Esophagus mucosa (tissue), 1 donor: Measurements from ENCODE around the gene CALCB. TPM values are rescaled to one million over a fixed set of nuclear protein-coding genes. Genes with fewer than 3 reads are reported as not detected.

ENCODE experiments used
- ATAC-seq: fragments of 200-7000 bp; cut with Tn5 transposase; one replicate; pipeline ENCODE4 v1.9.1; 2020
- total RNA-seq: library from RNA; stranded (reverse); gene quantifications from one replicate; pipeline ENCODE4 v1.2.4, GENCODE V29; 2023
- donor health status: DM: yes; HTN: yes; CAD: no.

The CALCB gene
- total RNA-seq, 1 donor from 2014 or later = not detected

- peak; percentile 90 for ATAC-seq
These were observed 1.1 kb downstream of the CALCB start for GRCh38 chr11:15074206-15075161.

GRCh38 chr11:15075162-15075526 is 1.8 kb downstream of the CALCB start:
- ATAC-seq = no peak

GRCh38 chr11:15091175-15091574 is 17.8 kb downstream of the CALCB start:
- ATAC-seq = no peak

GRCh38 chr11:15091625-15092024 is 18.2 kb downstream of the CALCB start:
- ATAC-seq = no peak

- no peak for ATAC-seq
These were observed 20.0 kb downstream of the CALCB start for GRCh38 chr11:15093432-15093831.

GRCh38 chr11:15095736-15096228 is 22.4 kb downstream of the CALCB start:
- ATAC-seq = no peak

GRCh38 chr11:15097411-15097810 is 24.0 kb downstream of the CALCB start:
- ATAC-seq = no peak

- ATAC-seq = no peak
These were observed 25.9 kb downstream of the CALCB start for GRCh38 chr11:15099267-15099666.

GRCh38 chr11:15101072-15101709 is 27.8 kb downstream of the CALCB start:
- ATAC-seq = peak; percentile 81

GRCh38 chr11:15104166-15104565 is 30.8 kb downstream of the CALCB start:
- ATAC-seq = no peak

- ATAC-seq = no peak
These were observed 33.0 kb downstream of the CALCB start for GRCh38 chr11:15106201-15106965.

GRCh38 chr11:15107730-15108515 is 34.5 kb downstream of the CALCB start:
- ATAC-seq = peak; percentile 21

- ATAC-seq = no peak
These were observed 35.3 kb downstream of the CALCB start for GRCh38 chr11:15108592-15109130.

- no peak for ATAC-seq
These were observed 36.2 kb downstream of the CALCB start for GRCh38 chr11:15109602-15110001.

- no peak for ATAC-seq
These were observed 37.8 kb downstream of the CALCB start for GRCh38 chr11:15111215-15111614.

- ATAC-seq = no peak
These were observed 38.7 kb downstream of the CALCB start for GRCh38 chr11:15112131-15112541.

GRCh38 chr11:15113381-15113780 is 40.0 kb downstream of the CALCB start:
- peak; percentile 57 for ATAC-seq

- no peak for ATAC-seq
These were observed 41.4 kb downstream of the CALCB start, which contains the start of gene INSC for GRCh38 chr11:15114501-15115475. Gene INSC, plus strand, starts transcription at chr11:15114923. Its CDS starts 34,252 bp downstream, at chr11:15149175.

GRCh38 chr11:15115686-15116085 is 42.3 kb downstream of the CALCB start:
- ATAC-seq = no peak

- no peak for ATAC-seq
These were observed 44.4 kb downstream of the CALCB start for GRCh38 chr11:15117751-15118150.
